IPS DF 4.7 (cell line): Measurements from ENCODE around the gene SMARCC2.

Source experiments
- DNase-seq: peaks from one replicate; pipeline ENCODE4 v3.0.0-alpha.2; 2013; ENCODE audit warnings: low spot score; ENCODE audit errors: extremely low read depth

Gene SMARCC2

DNA sequence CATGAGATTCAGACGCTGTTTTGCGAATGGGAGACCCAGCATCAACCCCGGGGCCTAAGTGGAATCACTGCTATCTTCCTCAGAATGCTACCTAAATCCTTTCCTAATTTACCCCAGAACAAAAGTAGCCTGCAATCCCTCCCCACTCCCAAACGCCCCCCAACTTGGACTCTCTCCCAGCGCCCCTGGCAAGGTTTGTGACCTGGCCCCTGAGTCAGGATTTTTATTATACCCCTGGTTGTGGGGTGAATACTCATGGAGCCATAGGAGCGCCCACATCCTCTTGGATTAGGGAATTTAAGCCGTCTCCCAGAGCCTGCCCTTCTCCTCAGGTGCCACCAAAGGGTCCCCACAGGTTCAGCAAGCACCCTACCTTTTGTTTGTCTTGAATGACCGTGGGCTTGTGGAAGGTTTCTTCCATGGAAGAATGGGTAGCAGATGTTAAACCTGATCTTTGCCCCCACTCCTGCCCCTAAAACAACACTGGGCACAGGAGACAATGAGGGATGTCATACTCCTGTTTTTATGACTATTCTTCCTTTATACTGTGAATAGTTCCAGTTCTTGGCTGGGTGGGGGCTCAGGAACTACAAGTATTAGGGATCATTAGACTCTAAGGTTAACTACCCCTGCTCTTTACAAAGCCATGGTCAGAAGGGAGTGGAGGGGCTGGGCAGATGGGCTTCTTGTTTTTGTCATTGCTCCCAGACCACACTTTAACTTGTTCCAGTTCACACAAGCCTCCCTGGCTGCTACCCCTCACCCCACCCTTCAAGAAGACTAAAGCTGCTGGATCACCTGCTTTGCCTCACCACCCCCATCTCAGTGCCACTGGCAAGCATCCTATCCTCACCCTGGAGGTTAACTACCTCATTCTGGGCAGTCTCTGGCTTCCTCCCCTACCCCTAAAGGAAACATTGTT is 36.3 kb downstream of the SMARCC2 start:
- DNase-seq, result no peak

DNA sequence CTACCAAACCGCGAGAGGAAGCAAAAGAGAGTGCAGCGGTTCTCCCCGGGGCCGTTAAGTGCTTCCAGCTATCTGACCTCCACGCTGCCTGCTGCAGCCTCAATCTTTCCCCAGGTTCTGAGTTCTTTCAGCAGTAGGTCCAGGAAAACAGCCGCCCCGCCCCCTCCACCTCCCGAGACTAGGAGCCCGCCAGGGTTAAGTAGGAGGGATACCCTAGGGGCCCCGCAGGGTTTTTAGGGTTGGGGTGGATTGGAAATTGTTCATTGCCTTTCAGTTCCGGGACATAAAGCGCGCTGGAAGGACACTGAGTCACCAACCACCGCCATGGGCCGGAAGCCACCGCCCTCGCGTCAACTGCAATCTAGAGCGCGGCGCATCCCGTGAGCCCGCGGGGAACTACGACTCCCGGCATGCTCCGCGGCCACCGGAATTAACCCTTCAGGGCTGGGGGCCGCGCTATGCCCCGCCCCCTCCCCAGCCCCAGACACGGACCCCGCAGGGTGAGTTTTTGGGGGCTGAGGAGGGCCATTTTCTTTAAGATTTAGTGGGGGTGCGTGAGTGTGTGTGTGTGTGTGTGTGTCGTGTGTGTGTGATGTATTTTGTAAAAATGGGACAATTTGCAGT is 37.0 kb downstream of the SMARCC2 start, which contains the start of gene MYL6B:
Gene MYL6B (plus strand): TSS at position 456 of the 624 bp plus-strand sequence. CDS start 1,332 bp downstream, outside the sequence.
- no peak for DNase-seq

DNA sequence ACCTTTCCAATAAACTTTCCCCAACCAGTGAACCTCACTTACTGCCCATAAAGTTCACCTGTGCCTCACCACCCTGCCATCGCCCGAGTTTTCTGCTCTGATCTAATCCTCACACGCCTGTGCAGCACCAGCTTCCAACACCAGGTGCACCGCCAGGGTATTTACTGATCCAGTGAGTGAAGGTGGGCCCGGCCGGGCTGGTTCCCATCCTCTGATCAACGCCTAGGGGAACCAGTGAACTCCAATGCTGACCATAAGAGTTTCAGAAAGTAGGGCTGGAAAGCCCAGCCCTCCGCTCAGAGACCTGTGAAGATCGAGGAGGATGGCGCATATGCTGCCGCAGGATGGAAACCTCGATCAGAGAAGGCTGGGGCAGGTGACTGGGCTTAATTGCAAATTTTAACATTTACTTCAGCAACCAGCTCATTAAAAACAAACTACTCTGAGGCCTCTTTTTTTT is 37.6 kb downstream of the SMARCC2 start:
- no peak for DNase-seq

DNA sequence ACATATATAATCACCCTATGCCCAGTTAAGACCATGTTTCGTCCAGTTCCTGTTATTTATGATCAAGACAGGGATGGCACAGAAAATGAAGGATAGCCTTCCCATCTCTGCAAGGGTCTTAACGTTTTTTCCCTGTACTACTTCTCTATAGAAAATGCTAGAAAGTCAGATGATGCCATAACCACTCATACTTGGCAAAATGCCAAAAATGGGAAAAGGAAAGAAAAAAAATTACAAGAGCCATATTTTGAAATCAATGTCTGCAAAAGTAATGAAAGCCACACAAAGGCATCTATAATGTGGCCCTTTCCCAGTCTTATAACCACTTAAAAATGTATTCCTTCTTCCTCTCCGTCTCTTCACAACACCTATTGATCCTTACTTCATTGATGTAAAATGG is 38.7 kb downstream of the SMARCC2 start:
- no peak for DNase-seq

DNA sequence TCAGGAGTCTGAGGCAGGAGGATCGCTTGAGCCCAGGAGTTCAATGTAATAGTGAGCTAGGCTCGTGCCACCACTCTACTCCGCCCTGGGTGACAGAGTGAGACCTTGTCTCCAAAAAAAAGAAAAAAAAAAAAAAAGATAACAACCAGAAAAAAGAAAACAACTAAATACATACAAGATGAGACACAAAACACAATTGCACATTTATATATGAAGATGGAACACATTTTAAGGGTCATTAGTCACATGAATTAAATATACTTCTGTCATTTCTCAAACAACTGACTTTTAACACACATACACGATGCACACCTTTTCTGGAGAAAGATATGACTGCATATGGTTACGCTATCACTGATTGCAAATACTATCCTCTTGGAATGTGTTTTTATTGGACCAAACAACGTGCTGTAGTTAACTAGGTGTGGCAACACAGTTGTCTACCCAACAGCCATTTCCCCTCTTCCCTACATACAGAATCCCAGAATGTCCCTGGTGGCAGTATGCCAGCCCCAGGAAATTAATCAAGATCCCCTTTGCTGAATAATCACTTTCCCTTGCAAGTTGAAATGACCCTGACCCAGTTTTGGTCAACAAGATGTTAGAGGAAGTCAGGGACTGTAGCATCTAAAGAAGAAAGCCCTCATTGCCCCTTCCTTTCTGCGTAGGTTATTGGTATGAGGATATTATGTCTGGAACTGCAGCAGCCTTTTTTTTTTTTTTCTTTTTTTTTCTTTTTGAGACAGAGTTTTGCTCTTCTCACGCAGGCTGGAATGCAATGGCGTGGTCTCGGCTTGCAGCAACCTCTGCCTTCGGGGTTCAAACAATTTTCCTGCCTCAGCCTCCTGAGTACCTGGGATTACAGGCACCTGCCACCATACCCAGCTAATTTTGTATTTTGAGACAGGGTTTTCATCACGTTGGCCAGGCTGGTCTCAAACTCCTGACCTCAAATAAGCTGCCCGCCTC is 42.5 kb downstream of the SMARCC2 start:
- no peak for DNase-seq

DNA sequence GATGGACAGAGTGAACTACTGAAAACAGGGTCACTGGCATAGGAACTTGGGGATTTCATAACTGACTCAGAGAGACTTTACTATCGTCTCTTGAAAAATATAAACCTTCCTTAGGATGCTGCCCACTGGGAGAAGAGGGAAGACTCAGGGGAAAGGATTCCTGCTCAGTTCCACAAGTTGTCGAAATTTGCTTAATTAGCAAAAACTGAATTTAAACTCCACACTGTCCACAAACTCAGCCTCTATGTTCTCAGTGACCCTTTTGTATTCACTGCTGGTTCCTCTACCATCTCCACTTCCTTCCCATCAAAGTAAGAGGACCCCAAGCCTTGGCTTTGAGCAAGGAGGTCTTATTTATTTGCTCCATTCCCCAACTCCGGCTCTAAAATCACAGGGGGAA is 44.1 kb downstream of the SMARCC2 start:
- no peak for DNase-seq

DNA sequence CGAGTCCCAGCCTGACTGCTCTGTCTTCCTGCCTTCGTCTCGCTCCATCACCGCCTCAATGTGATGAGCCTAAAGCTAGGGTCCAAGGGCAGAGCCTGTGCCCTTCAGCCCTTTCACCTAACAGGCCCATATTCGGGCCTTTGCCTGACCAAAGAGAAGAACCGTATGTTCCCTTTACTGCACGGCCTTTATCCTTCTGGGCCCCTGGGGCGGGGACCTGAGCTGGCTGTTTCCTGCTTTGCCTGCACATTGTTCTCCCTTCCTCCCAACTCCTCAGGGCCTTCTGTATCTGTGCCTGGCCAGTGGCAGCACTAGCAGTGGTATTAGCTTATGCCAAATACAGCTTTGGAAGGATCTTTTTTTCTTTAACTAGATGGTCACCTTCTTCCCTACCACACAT is 45.4 kb downstream of the SMARCC2 start:
- DNase-seq, result no peak

DNA sequence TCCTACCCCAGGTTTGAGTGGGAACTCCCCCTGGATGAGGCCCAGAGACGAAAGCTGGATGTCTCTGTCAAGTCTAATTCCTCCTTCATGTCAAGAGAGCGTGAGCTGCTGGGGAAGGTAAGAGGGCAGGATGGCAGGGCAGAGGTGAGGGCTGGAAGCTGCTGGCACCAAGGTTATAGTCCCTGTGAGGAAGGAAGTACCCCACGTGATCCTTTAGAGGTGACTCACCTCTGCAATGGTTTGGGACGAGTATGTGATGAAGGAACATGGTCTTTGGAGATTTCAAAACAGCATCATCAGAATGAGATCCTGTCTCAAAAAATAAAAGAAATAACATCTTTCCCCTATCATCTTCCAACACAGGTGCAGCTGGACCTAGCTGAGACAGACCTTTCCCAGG is 46.1 kb downstream of the SMARCC2 start:
- no peak for DNase-seq

DNA sequence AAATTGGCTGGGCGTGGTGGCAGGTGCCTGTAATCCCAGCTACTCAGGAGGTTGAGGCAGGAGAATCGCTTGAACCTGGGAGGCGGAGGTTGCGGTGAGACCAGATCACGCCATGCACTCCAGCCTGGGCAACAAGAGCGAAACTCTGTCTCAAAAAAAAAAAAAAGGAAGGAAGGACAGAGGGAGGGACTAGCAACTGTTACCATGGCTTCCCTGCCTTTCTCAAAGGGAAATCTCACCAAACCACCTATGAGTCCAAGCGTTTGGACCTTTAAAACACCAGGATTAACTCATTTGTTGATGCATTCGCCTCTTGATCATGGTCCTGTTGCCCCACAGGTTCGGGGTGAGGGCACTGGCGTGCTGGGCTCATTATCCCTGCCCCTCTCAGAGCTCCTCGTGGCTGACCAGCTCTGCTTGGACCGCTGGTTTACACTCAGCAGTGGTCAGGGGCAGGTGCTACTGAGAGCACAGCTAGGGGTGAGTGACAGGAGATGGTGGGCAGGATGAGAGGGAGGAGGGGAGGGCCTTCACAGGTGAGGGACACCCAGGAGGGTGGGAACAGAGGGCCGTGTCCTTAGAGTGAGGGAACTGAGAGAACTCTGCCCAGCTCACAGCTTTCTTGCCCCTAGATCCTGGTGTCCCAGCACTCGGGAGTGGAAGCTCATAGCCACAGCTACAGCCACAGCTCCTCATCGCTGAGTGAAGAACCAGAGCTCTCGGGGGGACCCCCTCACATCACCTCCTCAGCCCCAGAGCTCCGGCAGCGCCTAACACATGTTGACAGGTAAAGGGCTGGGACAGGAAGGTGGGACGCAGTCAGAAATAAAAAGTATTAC is 47.1 kb downstream of the SMARCC2 start:
- DNase-seq, result no peak

DNA sequence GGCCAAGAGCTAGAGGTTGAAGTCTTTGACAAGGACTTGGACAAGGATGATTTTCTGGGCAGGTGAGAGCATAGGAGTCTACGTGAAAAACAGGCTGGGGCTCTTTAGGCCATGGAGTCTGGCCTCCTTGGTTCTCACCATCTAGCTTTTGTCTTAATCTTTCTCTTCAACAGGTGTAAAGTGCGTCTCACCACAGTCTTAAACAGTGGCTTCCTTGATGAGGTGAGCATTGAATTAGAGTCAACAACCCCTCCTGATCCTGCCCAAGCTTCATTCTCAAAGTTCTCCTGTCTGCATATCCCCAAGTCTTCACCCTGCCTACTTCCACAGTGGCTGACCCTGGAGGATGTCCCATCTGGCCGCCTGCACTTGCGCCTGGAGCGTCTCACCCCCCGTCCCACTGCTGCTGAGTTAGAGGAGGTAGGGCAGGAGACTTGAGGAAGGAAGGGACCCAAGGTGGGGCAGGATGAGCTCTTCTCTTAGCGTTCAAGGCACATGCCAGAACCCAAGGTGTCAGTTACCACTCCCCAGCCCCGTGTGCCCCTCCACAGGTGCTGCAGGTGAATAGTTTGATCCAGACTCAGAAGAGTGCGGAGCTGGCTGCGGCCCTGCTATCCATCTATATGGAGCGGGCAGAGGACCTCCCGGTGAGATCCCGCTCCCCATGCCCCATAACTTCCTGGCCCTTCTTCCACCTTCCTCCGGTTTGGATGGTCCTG is 51.3 kb downstream of the SMARCC2 start:
- DNase-seq, result no peak

DNA sequence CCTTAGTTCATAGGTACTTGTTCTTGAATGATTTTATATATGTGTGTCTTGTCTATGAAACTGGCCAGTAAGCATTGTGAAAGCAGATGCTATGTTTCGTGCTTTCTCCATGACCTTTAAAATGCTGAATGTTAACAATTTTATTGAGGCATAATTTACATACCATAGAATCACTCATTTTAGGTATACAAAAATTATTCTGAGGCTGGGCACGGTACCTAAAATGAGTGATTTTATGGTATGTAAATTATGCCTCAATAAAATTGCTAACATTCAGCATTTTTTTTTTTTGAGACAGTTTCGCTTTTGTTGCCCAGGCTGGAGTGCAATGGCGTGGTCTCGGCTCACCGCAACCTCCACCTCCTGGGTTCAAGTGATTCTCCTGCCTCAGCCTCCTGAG is 54.4 kb downstream of the SMARCC2 start:
- DNase-seq, result no peak

DNA sequence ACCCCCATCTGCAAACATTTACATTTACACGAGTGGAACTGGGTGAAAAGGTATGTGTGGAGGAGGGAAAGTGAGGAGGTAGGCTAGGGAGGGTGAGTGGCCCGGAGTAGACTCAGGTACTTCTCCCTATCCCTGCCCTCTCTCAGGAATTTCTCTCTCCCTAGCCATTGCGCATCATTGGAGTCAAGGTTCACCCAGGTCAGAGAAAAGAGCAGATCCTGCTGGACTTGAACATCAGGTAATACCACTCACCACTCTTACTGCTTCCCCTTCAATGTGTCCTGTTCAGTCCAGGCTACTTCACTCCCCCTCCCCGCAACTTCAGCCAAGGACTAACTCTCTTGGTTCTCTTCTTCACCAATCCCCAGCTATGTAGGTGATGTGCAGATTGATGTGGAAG is 58.4 kb downstream of the SMARCC2 start:
- no peak for DNase-seq

DNA sequence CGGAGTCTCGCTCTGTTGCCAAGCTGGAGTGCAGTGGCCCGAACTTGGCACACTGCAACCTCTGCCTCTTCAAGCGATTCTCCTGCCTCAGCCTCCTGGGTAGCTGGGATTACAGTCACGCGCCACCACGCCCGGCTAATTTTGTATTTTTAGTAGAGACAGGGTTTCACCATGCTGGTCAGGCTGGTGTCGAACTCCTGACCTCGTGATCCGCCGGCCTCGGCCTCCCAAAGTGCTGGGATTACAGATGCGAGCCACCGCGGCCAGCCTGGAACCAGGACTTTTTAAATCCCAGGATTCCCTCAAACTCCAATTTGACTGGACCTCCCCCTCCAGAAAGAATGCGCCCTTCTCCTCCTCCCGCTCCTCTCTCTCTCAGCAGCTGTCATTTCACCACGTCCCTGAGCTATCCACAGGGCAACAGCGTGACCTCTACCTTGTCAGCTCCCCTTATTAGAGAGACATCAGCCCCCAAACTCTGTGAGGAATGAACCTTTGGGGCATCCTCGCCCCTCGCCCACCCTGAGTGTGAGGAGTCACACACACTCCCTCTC is 59.3 kb downstream of the SMARCC2 start:
- no peak for DNase-seq

DNA sequence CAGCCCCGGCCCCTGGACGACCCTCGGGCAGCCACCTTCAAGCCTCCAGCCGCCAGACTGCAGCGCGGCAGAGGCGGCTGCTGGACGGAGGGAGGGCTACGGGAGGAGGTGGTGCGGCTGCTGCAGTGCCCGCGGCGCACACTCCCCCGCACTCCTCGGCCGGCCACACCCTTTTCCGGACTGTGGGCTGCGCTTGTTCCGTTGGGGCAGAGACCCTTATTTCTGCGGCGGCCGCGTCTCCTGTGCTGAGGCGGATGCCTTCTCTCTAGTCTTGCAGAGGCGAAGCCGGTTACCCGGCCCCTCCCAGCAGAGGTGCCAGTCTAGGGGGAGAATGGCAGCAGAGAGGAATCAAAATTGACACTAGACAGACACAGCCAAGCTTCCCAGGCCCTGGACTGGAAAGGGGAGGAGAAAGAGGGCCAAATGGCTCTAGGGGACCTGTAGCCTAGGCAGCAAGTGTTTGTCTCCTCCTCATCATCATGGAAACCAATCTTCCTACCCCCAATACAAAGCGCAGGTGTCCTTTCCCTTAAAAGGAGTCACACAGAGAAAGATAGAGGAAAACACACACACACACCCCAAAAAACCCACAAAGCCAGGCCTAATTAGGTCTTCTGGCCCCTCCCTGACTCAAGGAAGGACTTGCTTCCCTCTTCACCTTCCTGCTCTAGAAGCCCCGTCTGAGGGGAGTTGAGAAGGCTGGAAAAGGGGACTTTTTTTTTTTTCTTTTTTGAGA is 59.9 kb downstream of the SMARCC2 start:
- DNase-seq, result no peak

DNA sequence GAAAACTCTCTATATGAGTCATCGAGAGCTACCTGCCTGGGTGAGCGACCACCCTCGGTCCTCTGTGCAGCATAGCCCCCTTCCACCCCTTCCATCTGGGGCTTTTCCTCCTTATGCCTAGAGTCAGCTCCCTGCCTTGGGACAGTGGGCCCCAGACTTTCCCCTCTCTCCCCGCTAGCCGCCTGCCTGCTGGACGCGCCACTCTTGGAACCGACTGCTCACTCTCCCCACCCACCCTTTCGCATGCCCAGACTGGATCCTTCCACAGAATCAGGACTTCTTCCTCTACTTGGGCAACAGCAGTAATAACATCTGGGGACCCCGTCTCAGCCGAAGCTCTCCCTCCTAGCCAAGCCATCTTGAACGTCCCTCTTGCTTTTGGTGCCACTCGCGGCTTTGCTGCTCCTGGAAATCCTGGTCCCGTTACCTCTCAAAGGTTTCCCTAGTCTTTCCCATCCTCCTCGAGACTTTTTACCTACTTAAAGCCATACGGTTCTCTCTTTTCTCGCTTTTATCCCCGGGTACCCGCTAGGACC is 60.5 kb downstream of the SMARCC2 start:
- DNase-seq, result no peak

DNA sequence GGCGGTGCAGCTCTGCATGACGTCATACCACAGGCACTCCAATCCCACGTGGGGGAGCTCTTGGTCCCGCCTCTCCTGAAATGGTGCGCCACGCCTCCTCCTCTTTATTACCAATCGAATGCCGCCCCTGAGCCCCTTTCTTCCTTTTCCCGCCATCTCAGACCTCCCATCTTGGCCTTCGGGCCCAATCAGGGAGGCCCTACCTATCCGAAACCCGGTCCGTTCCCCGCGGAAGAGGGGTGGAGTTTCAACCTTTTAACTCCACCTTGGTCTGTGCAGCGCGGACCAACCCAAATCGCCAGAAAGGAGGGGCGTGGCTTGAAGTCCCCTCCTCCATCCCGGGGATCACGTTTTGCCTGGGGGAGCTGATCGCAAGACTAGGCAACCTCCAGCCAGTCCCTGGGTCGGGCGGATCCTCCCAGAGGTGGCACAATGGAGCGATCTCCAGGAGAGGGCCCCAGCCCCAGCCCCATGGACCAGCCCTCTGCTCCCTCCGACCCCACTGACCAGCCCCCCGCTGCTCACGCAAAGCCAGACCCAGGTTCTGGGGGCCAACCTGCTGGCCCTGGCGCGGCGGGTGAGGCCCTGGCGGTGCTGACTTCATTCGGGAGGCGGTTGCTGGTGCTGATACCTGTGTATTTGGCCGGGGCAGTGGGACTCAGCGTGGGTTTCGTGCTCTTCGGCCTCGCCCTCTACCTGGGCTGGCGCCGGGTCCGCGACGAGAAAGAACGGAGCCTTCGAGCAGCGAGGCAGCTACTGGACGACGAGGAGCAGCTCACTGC is 61.2 kb downstream of the SMARCC2 start, which contains the start of gene ESYT1:
Gene ESYT1 (plus strand): TSS at position 380 of the 782 bp plus-strand sequence. CDS start 53 bp downstream, at position 433.
- DNase-seq, result peak; percentile 100

DNA sequence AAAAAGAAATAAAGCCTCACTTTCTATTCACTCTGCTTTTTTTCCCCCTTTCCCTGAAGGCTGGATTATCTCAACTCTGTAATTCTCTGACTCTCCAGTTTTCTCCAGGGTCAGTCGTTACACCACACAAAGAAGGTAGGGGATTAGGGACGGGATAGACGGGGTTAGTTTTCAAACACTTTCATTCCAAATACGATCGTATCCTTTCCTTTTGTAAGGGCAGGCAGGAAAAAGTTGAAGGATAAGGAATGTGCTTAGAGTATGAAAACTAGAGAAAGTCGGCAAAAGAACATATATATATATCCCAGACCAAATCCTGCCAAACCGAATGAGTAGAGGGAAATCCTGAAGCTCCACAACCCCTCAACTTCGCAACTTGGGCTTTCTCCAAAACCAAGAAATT is 61.8 kb downstream of the SMARCC2 start:
- no peak for DNase-seq
